SK-N-MC (cell line): ENCODE results near the gene TNIK.

Experiments used
- EZH2 ChIP-seq: fragments of 200-600 bp; sonication (generic); IDR thresholded peaks from one replicate; pipeline ENCODE4 v1.6.1; 2017; ENCODE audit warnings: antibody characterized with exemption
- FOXP2 ChIP-seq: optimal IDR thresholded peaks from 2 replicates; pipeline ENCODE3; 2011; ENCODE audit warnings: mild to moderate bottlenecking, moderate library complexity; ENCODE audit not compliant: insufficient read depth; ENCODE audit errors: extremely low read length, control extremely low read depth
- POLR2AphosphoS5 ChIP-seq: IDR thresholded peaks from 2 replicates; pipeline ENCODE4 v1.6.1; 2012; ENCODE audit warnings: mild to moderate bottlenecking, low read depth, low read length, borderline replicate concordance

- no peak for TF ChIP-seq EZH2
- no peak for TF ChIP-seq POLR2AphosphoS5
- TF ChIP-seq FOXP2, result no peak
These were observed 55.7 kb downstream of the TNIK start for GRCh38 chr3:171404376-171404967.
